SK-N-SH treated with all-trans-retinoic acid at 6 μM for 48 hours (cell line): ENCODE measurements around the gene GAP43.
A peak's percentile ranks its signal among the peaks of the same experiment; 100 is the strongest.

Experiments
- ATAC-seq: fragments of 200-7000 bp; cut with Tn5 transposase; 3 replicates; pipeline ENCODE4 v1.9.1; 2020; ENCODE audit warnings: mild to moderate bottlenecking, moderate library complexity
- ARNTL ChIP-seq: fragments of 450-650 bp; formaldehyde crosslinking; IDR thresholded peaks from 2 replicates; pipeline ENCODE4 v1.5.0; 2020; ENCODE audit warnings: low read depth, mild to moderate bottlenecking, moderate library complexity, borderline replicate concordance
- BACH2 ChIP-seq: fragments of 250-450 bp; sonication (Bioruptor Pico); IDR thresholded peaks from 2 replicates; pipeline ENCODE4 v1.9.0; 2021; ENCODE audit warnings: mild to moderate bottlenecking, borderline replicate concordance
- CSDC2 ChIP-seq: fragments of 250-450 bp; sonication (Bioruptor Pico); IDR thresholded peaks from 2 replicates; pipeline ENCODE4 v1.5.0; 2020; ENCODE audit warnings: mild to moderate bottlenecking, moderate library complexity
- ESRRG ChIP-seq: fragments of 250-450 bp; sonication (Bioruptor Pico); IDR thresholded peaks from 2 replicates; pipeline ENCODE4 v1.6.1; 2021; ENCODE audit warnings: mild to moderate bottlenecking
- GLIS3 ChIP-seq: fragments of 250-450 bp; sonication (Bioruptor Pico); IDR thresholded peaks from 2 replicates; pipeline ENCODE4 v1.5.0; 2020; ENCODE audit warnings: mild to moderate bottlenecking, moderate library complexity
- ISL1 ChIP-seq: fragments of 250-450 bp; sonication (Bioruptor Pico); IDR thresholded peaks from 2 replicates; pipeline ENCODE4 v2.1.2; 2022; ENCODE audit warnings: mild to moderate bottlenecking, moderate library complexity
- OSR1 ChIP-seq: fragments of 250-450 bp; sonication (Bioruptor Pico); IDR thresholded peaks from 2 replicates; pipeline ENCODE4 v1.8.0; 2022; ENCODE audit warnings: moderate library complexity, mild to moderate bottlenecking, inconsistent platforms
- PPARA ChIP-seq: fragments of 250-450 bp; sonication (Bioruptor Pico); IDR thresholded peaks from 2 replicates; pipeline ENCODE4 v1.5.0; 2020; ENCODE audit warnings: mild to moderate bottlenecking, borderline replicate concordance
- RARB ChIP-seq: fragments of 250-450 bp; sonication (Bioruptor Pico); IDR thresholded peaks from 2 replicates; pipeline ENCODE4 v1.8.0; 2021; ENCODE audit warnings: mild to moderate bottlenecking, moderate library complexity
- SNAI2 ChIP-seq: fragments of 250-450 bp; sonication (Bioruptor Pico); IDR thresholded peaks from 2 replicates; pipeline ENCODE4 v1.5.0; 2020; ENCODE audit warnings: mild to moderate bottlenecking, moderate library complexity
- TCF4 ChIP-seq: fragments of 250-450 bp; sonication (Bioruptor Pico); IDR thresholded peaks from 2 replicates; pipeline ENCODE4 v1.8.0; 2021; ENCODE audit warnings: mild to moderate bottlenecking, moderate library complexity, borderline replicate concordance
- TOX ChIP-seq: fragments of 250-450 bp; sonication (Bioruptor Pico); IDR thresholded peaks from 2 replicates; pipeline ENCODE4 v1.8.0; 2021; ENCODE audit warnings: mild to moderate bottlenecking, moderate library complexity, borderline replicate concordance
- ZC3H10 ChIP-seq: fragments of 250-450 bp; sonication (Bioruptor Pico); IDR thresholded peaks from 2 replicates; pipeline ENCODE4 v1.5.1; 2021; ENCODE audit warnings: mild to moderate bottlenecking, moderate library complexity
- ZFP3 ChIP-seq: fragments of 250-450 bp; sonication (Bioruptor Pico); IDR thresholded peaks from 2 replicates; pipeline ENCODE4 v1.5.0; 2020; ENCODE audit warnings: mild to moderate bottlenecking, moderate library complexity
- ZNF565 ChIP-seq: fragments of 450-650 bp; formaldehyde crosslinking; conservative IDR thresholded peaks from 2 replicates; pipeline ENCODE4 v1.5.0; 2020; ENCODE audit warnings: low read depth, mild to moderate bottlenecking, moderate library complexity
- ZNF8 ChIP-seq: fragments of 450-650 bp; formaldehyde crosslinking; IDR thresholded peaks from 2 replicates; pipeline ENCODE4 v1.5.0; 2020; ENCODE audit warnings: mild to moderate bottlenecking, moderate library complexity
- TF ChIP-seq, protein P1 (sequence below): fragments of 250-450 bp; sonication (Bioruptor Pico); IDR thresholded peaks from 2 replicates; pipeline ENCODE4 v1.5.1; 2020; ENCODE audit warnings: low read depth, mild to moderate bottlenecking, moderate library complexity
- TF ChIP-seq, protein P2 (sequence below): fragments of 250-450 bp; sonication (Bioruptor Pico); IDR thresholded peaks from 2 replicates; pipeline ENCODE4 v1.8.0; 2020; ENCODE audit warnings: mild to moderate bottlenecking, moderate library complexity, borderline replicate concordance
- TF ChIP-seq, protein P3 (sequence below): fragments of 250-450 bp; sonication (Bioruptor Pico); IDR thresholded peaks from 2 replicates; pipeline ENCODE4 v1.5.0; 2020; ENCODE audit warnings: mild to moderate bottlenecking, moderate library complexity
- TF ChIP-seq, protein P4 (sequence below): fragments of 250-450 bp; sonication (Bioruptor Pico); IDR thresholded peaks from 2 replicates; pipeline ENCODE4 v1.5.1; 2021; ENCODE audit warnings: mild to moderate bottlenecking, moderate library complexity
- TF ChIP-seq, protein P5 (sequence below): fragments of 250-450 bp; sonication (Bioruptor Pico); IDR thresholded peaks from 2 replicates; pipeline ENCODE4 v1.8.0; 2021; ENCODE audit warnings: low read depth, mild to moderate bottlenecking, moderate library complexity, borderline replicate concordance

The GAP43 gene

DNA sequence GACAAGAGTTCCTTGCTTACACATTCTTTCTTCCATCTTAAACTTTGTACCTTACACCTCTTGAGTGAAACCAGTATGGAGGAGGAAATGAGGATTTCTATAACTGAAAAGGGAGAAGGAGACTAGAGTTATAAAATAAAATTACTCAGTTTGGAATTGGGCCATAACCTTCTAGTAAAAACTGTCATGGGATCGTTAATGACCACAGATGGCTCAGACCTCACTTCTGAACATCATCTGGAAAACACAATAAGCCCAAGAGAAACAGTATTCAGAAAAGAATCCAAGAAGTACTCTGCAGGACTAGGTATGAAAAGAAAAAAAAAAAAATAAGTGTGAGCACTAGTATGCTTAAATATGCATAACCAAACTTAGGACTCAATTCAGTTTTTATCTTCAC is 12.1 kb downstream of the GAP43 start (continued):
- TF ChIP-seq CSDC2 (CRISPR knock-in tag) (no peak), TCF4 (CRISPR knock-in tag) (no peak), BACH2 (CRISPR knock-in tag) (no peak), ISL1 (CRISPR knock-in tag) (no peak)

DNA sequence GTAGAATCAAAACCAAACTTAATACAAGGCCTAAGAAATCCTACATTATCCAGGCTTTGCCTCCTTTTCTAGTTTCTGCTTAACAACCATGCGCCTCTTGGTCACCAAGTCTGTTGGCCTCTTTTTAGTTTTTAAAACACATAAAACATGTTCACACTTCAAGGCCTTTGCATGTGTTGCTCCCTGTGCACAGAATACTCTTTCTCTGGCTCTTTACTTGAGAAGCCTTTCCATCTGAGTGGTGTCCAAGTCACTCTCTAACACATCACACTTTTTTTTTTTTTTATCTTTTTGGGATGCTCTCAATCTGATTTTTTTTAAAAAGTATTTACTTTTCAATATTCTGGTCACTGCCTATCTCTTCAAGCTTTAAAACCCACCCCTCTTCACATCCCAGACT is 14.9 kb downstream of the GAP43 start:
- no peak for ATAC-seq
- TF ChIP-seq CSDC2 (CRISPR knock-in tag) (no peak), ZFP3 (CRISPR knock-in tag) (no peak), ARNTL (CRISPR knock-in tag) (no peak), RARB (CRISPR knock-in tag) (no peak), ZC3H10 (CRISPR knock-in tag) (no peak), GLIS3 (CRISPR knock-in tag) (no peak), ZNF565 (CRISPR knock-in tag) (no peak)
- TF ChIP-seq, protein P1, sequence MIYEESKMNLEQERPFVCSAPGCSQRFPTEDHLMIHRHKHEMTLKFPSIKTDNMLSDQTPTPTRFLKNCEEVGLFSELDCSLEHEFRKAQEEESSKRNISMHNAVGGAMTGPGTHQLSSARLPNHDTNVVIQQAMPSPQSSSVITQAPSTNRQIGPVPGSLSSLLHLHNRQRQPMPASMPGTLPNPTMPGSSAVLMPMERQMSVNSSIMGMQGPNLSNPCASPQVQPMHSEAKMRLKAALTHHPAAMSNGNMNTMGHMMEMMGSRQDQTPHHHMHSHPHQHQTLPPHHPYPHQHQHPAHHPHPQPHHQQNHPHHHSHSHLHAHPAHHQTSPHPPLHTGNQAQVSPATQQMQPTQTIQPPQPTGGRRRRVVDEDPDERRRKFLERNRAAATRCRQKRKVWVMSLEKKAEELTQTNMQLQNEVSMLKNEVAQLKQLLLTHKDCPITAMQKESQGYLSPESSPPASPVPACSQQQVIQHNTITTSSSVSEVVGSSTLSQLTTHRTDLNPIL (CRISPR knock-in tag) = no peak
- TF ChIP-seq, protein P2, sequence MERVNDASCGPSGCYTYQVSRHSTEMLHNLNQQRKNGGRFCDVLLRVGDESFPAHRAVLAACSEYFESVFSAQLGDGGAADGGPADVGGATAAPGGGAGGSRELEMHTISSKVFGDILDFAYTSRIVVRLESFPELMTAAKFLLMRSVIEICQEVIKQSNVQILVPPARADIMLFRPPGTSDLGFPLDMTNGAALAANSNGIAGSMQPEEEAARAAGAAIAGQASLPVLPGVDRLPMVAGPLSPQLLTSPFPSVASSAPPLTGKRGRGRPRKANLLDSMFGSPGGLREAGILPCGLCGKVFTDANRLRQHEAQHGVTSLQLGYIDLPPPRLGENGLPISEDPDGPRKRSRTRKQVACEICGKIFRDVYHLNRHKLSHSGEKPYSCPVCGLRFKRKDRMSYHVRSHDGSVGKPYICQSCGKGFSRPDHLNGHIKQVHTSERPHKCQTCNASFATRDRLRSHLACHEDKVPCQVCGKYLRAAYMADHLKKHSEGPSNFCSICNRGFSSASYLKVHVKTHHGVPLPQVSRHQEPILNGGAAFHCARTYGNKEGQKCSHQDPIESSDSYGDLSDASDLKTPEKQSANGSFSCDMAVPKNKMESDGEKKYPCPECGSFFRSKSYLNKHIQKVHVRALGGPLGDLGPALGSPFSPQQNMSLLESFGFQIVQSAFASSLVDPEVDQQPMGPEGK = no peak

DNA sequence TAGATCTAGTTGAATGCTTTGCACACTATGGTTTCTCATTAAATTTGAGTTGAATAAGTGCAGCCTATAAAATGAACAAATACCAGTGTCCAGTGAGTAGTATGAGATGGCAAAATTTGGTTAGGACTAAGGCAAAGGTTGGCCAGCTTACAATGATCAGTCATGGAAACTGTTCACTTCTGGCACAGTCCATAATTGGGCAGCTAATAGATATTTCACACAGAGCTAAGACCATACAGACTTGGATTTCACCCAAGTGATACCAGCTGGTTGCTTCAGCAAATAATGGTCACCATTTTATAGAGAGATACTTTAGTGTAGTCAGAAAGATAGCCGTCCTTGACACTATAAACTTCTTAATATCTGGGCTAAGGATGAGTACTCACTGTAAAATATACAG is 15.7 kb downstream of the GAP43 start:
- TF ChIP-seq SNAI2 (CRISPR knock-in tag) = no peak
- TF ChIP-seq CSDC2 (CRISPR knock-in tag) = no peak
- TF ChIP-seq ZNF565 (CRISPR knock-in tag) = no peak
- TF ChIP-seq, protein P1 (CRISPR knock-in tag) = no peak
- TF ChIP-seq, protein P3, sequence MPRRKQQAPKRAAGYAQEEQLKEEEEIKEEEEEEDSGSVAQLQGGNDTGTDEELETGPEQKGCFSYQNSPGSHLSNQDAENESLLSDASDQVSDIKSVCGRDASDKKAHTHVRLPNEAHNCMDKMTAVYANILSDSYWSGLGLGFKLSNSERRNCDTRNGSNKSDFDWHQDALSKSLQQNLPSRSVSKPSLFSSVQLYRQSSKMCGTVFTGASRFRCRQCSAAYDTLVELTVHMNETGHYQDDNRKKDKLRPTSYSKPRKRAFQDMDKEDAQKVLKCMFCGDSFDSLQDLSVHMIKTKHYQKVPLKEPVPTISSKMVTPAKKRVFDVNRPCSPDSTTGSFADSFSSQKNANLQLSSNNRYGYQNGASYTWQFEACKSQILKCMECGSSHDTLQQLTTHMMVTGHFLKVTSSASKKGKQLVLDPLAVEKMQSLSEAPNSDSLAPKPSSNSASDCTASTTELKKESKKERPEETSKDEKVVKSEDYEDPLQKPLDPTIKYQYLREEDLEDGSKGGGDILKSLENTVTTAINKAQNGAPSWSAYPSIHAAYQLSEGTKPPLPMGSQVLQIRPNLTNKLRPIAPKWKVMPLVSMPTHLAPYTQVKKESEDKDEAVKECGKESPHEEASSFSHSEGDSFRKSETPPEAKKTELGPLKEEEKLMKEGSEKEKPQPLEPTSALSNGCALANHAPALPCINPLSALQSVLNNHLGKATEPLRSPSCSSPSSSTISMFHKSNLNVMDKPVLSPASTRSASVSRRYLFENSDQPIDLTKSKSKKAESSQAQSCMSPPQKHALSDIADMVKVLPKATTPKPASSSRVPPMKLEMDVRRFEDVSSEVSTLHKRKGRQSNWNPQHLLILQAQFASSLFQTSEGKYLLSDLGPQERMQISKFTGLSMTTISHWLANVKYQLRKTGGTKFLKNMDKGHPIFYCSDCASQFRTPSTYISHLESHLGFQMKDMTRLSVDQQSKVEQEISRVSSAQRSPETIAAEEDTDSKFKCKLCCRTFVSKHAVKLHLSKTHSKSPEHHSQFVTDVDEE (CRISPR knock-in tag) = no peak
- no peak for TF ChIP-seq ESRRG (CRISPR knock-in tag)
- TF ChIP-seq ZC3H10 (CRISPR knock-in tag) = no peak
- no peak for TF ChIP-seq ISL1 (CRISPR knock-in tag)
- TF ChIP-seq ZNF8 (CRISPR knock-in tag) = no peak
- TF ChIP-seq, protein P4, sequence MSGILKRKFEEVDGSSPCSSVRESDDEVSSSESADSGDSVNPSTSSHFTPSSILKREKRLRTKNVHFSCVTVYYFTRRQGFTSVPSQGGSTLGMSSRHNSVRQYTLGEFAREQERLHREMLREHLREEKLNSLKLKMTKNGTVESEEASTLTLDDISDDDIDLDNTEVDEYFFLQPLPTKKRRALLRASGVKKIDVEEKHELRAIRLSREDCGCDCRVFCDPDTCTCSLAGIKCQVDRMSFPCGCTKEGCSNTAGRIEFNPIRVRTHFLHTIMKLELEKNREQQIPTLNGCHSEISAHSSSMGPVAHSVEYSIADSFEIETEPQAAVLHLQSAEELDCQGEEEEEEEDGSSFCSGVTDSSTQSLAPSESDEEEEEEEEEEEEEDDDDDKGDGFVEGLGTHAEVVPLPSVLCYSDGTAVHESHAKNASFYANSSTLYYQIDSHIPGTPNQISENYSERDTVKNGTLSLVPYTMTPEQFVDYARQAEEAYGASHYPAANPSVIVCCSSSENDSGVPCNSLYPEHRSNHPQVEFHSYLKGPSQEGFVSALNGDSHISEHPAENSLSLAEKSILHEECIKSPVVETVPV (CRISPR knock-in tag) = no peak
- no peak for TF ChIP-seq BACH2 (CRISPR knock-in tag)
- TF ChIP-seq GLIS3 (CRISPR knock-in tag) = no peak
- TF ChIP-seq TOX (CRISPR knock-in tag) = no peak
- no peak for TF ChIP-seq OSR1 (CRISPR knock-in tag)
- no peak for TF ChIP-seq PPARA (CRISPR knock-in tag)
- TF ChIP-seq TCF4 (CRISPR knock-in tag) = no peak
- no peak for ATAC-seq

DNA sequence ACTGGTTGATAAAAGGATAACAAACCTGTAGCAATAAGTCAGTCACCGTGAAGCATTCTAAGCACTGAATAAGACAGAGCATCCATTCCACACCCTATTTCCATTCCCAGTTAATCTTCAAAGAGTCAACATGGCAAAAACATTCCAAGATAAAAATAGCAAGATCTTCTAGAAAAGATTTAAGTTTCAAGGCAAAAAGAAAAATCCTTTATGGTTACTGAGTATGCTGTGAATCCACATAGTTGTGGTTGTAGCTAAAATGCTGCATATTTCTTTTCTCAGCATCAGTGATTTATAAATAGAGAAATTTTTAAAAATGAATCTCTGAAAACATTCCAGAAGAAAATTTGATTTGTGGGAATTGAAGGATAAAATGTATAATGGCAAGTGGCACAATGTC is 21.1 kb downstream of the GAP43 start:
- ATAC-seq = peak; percentile 93
- TF ChIP-seq OSR1 (CRISPR knock-in tag) = no peak
- TF ChIP-seq SNAI2 (CRISPR knock-in tag) = no peak
- TF ChIP-seq, protein P2 = no peak
- TF ChIP-seq ARNTL (CRISPR knock-in tag) = no peak
- TF ChIP-seq, protein P5, sequence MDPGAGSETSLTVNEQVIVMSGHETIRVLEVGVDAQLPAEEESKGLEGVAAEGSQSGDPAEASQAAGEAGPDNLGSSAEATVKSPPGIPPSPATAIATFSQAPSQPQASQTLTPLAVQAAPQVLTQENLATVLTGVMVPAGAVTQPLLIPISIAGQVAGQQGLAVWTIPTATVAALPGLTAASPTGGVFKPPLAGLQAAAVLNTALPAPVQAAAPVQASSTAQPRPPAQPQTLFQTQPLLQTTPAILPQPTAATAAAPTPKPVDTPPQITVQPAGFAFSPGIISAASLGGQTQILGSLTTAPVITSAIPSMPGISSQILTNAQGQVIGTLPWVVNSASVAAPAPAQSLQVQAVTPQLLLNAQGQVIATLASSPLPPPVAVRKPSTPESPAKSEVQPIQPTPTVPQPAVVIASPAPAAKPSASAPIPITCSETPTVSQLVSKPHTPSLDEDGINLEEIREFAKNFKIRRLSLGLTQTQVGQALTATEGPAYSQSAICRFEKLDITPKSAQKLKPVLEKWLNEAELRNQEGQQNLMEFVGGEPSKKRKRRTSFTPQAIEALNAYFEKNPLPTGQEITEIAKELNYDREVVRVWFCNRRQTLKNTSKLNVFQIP (CRISPR knock-in tag) = no peak
- TF ChIP-seq, protein P1 (CRISPR knock-in tag) = no peak
- TF ChIP-seq RARB (CRISPR knock-in tag) = no peak
- no peak for TF ChIP-seq ZNF565 (CRISPR knock-in tag)
